Forelimb muscle (tissue), 1 donor: ENCODE results near the gene ZNF273. TPM values are rescaled to one million over a fixed set of nuclear protein-coding genes. Genes with fewer than 3 reads are reported as not detected.
"Not testable (repeated sequence)": the region's sequence is repeated elsewhere in the genome, so short reads cannot be mapped to it uniquely, and the experiment has no call there.

Experiments
- DNase-seq: peaks from one replicate; pipeline ENCODE4 v3.0.0-alpha.2; 2013; ENCODE audit warnings: low read depth
- polyA plus RNA-seq: library from polyadenylated mRNA; unstranded; fragments of 120-200 nt; gene quantifications from one replicate; pipeline ENCODE4 v1.2.1, GENCODE V29; 2013; ENCODE audit not compliant: insufficient read length

The ZNF273 gene
- polyA plus RNA-seq, result 4.5 TPM

GRCh38 chr7:64902806-64903721 is at the start of gene ZNF273:
Gene ZNF273 (plus strand): TSS chr7:64903273. CDS start chr7:64903318, 45 bp downstream.
- peak; percentile 74 for DNase-seq

DNA sequence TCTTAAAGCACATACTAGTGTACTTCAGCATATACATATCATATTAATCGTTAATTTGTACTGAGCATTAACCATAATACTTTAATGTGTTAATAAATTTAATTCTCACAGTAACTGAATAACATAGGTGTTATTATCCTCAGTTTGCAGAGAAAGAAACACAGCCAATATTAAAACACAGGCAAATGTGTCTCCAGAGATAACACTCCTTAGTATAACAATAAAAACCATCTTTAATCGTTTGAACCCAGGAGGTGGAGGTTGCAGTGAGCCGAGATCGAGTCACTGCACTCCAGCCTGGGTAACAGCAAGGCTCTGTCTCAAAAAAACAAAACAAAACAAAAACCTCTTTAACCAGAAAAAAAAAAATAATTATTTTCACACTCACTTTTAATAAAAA is 49.4 kb upstream of the ZNF273 start:
- no peak for DNase-seq

GRCh38 chr7:64854969-64855368 is 48.1 kb upstream of the ZNF273 start:
- no peak for DNase-seq

- no peak for DNase-seq
These were observed 40.1 kb upstream of the ZNF273 start for GRCh38 chr7:64863021-64863420.

GRCh38 chr7:64863530-64863929 is 39.5 kb upstream of the ZNF273 start:
- not testable (repeated sequence) for DNase-seq

- DNase-seq, result no peak
These were observed 39.1 kb upstream of the ZNF273 start for GRCh38 chr7:64863969-64864368.

GRCh38 chr7:64867863-64868440 is 35.1 kb upstream of the ZNF273 start:
- no peak for DNase-seq

- DNase-seq, result no peak
These were observed 34.6 kb upstream of the ZNF273 start for GRCh38 chr7:64868499-64868898.

DNA sequence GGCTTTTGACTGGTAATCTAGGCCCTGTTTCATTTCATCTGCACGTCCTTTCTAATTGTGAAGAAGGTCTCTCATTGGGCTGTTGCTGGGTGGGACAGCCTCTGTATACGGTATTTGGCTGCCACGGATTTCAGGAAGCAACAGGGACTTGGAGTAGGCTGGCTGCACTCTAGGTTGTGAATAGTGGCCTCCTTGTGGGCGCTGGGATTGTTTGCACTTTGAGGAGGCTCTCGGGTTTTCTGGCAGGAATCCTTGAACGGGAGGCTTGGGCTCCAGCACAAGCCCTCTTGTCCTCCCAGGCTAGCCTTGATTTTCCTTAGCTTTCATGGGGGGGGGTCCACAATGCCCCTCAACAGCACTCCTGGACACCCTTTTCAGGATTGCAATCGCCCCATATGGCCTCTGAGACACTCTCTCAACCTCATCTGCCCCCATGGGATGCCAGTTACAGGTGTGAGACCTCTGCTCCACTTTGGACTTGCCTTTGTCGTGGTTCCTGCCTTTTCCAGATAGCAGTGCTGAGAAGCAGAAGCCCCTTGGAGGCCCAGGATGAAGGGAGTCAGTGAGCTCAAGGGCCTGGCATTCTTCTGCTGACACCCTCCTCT is 33.9 kb upstream of the ZNF273 start:
- DNase-seq, result no peak

DNA sequence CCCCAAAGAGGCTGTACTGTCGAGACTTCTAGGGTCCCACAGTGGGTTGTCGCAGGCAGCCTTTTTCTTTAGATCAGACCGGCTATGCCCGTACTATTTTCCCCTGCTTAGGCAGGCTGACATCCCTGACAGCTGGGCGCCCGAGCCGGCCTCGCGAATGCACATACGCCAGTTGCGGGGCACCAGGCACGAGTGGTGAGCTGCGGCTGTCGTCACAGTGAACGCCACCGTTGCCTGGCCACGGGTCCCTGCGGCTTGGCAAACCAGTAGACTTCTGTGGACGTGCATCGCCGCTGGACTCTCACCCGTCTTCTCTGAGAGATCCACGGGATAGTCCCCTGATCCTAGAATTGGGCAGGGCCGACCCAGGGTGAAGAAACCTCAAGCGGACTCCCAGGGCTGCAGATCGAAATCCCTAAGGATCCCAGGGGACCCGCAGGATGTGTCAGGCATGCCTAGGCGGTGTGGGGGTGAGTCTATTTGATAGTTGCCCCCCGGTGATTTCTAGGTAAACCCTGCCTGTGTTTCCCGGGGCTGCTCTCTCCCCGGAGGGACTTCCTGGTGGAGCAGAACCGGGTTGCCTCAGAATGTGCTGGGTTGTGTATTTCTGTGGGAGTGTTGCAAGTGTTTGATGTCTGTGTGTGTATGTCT is 33.0 kb upstream of the ZNF273 start:
- DNase-seq, result no peak

DNA sequence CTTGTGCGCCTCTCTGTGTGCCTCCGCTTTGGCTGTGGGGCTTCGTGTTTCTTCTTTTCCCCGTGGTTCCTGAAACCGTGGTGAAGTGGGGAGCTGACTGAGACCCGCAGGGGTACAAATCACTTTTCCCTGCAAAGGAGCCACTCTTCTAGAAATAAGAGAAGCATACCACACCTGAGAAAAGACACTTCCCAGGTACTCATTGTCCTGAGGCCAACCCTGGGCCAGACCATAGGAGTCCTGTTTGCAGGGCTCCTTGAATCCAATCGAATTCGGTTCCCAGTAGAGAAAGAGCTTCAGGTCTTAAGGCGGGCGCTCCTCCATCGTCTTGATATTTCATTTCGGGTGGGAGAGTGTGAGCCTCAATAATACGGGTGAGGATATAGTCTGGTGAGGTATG is 32.4 kb upstream of the ZNF273 start:
- DNase-seq, result no peak

DNA sequence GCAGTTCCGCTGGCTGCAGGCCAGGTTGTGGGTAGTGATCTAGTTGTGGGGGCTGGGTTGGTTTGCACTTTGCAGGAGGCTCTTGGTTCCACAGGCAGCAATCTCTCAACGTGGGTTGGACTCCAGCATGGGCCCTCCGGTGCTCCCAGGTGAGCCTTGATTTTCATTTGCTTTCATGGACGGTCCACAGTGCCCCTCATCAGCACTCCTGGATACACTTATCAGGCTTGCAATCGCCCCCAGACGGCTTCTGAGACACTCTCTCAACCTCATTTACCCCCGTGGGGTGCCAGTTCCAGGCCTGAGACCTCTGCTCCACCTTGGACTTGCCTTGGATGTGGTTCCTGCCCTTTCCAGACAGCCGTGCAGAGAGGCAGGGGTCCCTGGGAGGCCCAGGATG is 31.3 kb upstream of the ZNF273 start:
- DNase-seq, result no peak

- DNase-seq, result no peak
These were observed 30.5 kb upstream of the ZNF273 start for GRCh38 chr7:64872351-64873154.

DNA sequence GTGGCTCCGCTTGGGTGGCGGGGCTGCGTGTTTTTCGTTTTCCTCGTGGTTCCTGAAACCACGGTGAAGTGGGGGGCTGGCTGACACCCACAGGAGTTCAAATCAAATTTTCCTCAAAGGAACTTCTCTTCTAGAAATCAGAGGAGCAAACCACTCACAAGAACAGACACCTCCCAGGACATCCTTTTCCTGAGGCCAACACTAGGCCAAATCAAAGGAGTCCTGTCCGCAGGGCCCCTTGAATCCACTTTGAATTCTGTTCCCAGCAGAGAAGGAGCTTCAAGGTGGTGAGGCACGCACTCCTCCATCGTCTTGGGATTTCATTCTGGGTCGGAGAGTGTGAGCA is 29.9 kb upstream of the ZNF273 start:
- no peak for DNase-seq

GRCh38 chr7:64873517-64873916 is 29.6 kb upstream of the ZNF273 start:
- DNase-seq, result no peak

DNA sequence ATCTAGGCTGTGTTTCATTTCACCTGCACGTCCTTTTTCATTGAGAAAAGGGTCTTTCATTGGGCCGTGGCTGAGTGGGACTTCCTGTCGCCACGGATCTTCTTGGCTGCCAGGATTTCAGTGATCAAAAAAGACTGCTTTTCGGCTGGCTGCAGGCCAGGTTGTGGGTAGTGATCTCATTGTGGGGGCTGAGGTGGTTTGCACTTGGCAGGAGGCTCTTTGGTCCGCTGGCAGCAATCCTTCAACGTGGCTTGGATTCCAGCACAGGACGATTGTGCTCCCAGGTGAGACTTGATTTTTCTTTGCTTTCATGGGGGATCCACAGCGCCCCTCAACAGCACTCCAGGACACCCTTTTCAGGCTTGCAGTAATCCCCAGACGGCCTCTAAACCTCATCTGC is 29.0 kb upstream of the ZNF273 start:
- no peak for DNase-seq

- no peak for DNase-seq
These were observed 28.4 kb upstream of the ZNF273 start for GRCh38 chr7:64874562-64875250.

- no peak for DNase-seq
These were observed 27.8 kb upstream of the ZNF273 start for GRCh38 chr7:64875258-64875657.

DNA sequence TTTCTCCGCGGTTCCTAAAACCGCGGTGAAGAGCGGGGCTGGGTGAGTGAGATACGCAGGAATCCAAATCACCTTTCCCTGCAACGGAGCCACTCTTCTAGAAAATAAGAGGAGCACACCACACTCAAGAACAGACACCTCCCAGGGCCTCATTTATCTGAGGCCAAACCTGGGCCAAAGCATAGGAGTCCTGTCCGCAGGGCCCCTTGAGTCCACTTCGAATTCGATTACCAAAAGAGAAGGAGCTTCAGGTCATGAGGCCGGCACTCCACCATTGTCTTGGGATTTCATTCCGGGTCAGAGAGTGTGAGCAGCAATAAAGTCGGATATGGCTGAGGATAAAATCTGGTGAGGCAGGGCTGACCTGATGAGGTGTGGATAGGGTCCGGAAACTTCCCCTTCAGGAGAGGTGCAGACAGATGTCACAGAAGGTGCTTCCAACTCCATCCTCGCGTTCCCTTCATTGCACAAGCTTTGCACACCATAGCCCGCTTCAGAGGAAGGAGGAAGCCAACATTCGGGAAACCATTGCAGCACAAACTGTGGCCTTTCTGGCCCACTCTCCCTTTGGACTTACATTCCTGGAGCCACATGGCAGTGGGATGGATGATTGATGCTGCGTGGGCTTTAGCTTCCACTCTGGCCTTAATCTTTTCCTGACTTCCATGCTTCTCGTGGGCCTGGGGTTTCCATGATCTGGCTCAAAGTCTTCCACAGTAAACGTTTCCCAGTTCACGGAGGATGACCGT is 27.2 kb upstream of the ZNF273 start:
- no peak for DNase-seq
